Keratinocyte (primary cell): ENCODE measurements around the gene RAB7B. TPM values are rescaled to one million over a fixed set of nuclear protein-coding genes. Genes with fewer than 3 reads are reported as not detected.

Experiments
- DNase-seq: peaks from one replicate; pipeline ENCODE4 v3.0.0-alpha.2; 2011; ENCODE audit warnings: low read depth, missing footprints, low spot score
- FAIRE-seq: peaks from 2 replicates; lab custom pipeline; 2011; peaks lifted over from hg19 to GRCh38; lab: Jason Lieb, UNC
- H2AFZ ChIP-seq: 2 replicates; pipeline ENCODE4 v1.6.0; 2012; ENCODE audit warnings: low read length, control low read depth, inconsistent platforms; ENCODE audit not compliant: control insufficient read depth
- H3K27ac ChIP-seq: 2 replicates; pipeline ENCODE4 v1.5.1; 2011; ENCODE audit warnings: low read length; ENCODE audit not compliant: control insufficient read depth, insufficient read depth
- H3K27me3 ChIP-seq: 3 replicates; pipeline ENCODE4 v1.6.0; 2011; ENCODE audit warnings: low read length; ENCODE audit not compliant: control insufficient read depth, insufficient read depth; ENCODE audit errors: extremely low read depth
- H3K36me3 ChIP-seq, 2 experiments: 2 replicates in 1 of 2; 3 replicates in 1 of 2; pipeline ENCODE4 v1.5.1; 2011; ENCODE audit warnings: low read length in 2 of 2, mild to moderate bottlenecking in 1 of 2; ENCODE audit not compliant: control insufficient read depth in 2 of 2, insufficient read depth in 2 of 2; ENCODE audit errors: extremely low read depth in 1 of 2
- H3K4me1 ChIP-seq: 3 replicates; pipeline ENCODE4 v1.5.1; 2011; ENCODE audit warnings: low read length; ENCODE audit not compliant: control insufficient read depth, insufficient read depth; ENCODE audit errors: extremely low read depth
- H3K4me2 ChIP-seq: 3 replicates; pipeline ENCODE4 v1.6.0; 2011; ENCODE audit warnings: low read depth, low read length; ENCODE audit not compliant: control insufficient read depth, insufficient read depth; ENCODE audit errors: extremely low read depth
- H3K4me3 ChIP-seq, 3 experiments: fragments of 200-600 bp in 1 of 3; sonication (generic) in 1 of 3; 2 replicates in 2 of 3; 3 replicates in 1 of 3; pipeline ENCODE4 v1.5.1; 2011 to 2016; ENCODE audit warnings: low read length in 3 of 3, mild to moderate bottlenecking in 3 of 3, control low read depth in 2 of 3, inconsistent platforms in 1 of 3, low read depth in 1 of 3, mixed read lengths in 1 of 3, mixed run types in 1 of 3, moderate library complexity in 1 of 3; ENCODE audit not compliant: control insufficient read depth in 2 of 3, insufficient read depth in 2 of 3; ENCODE audit errors: extremely low read depth in 1 of 3
- H3K79me2 ChIP-seq: 2 replicates; pipeline ENCODE4 v1.6.0; 2012; ENCODE audit warnings: low read length; ENCODE audit not compliant: control insufficient read depth, insufficient read depth
- H3K9ac ChIP-seq: 3 replicates; pipeline ENCODE4 v1.6.0; 2011; ENCODE audit warnings: low read length; ENCODE audit not compliant: control insufficient read depth, insufficient read depth; ENCODE audit errors: extremely low read depth
- H3K9me1 ChIP-seq: 3 replicates; pipeline ENCODE4 v1.6.0; 2011; ENCODE audit warnings: low read length; ENCODE audit not compliant: control insufficient read depth, insufficient read depth; ENCODE audit errors: extremely low read depth
- H3K9me3 ChIP-seq: 2 replicates; pipeline ENCODE4 v1.5.1; 2012; ENCODE audit warnings: low read depth, low read length; ENCODE audit not compliant: control insufficient read depth
- H4K20me1 ChIP-seq: 3 replicates; pipeline ENCODE4 v1.6.0; 2011; ENCODE audit warnings: low read length; ENCODE audit not compliant: control insufficient read depth, insufficient read depth; ENCODE audit errors: extremely low read depth
- CTCF ChIP-seq, 3 experiments: IDR thresholded peaks in 1 of 3; conservative IDR thresholded peaks in 1 of 3; optimal IDR thresholded peaks in 1 of 3; 2 replicates in 2 of 3; 3 replicates in 1 of 3; pipeline versions ENCODE3 to v1.5.1; 2011; ENCODE audit warnings: low read length in 3 of 3, mild to moderate bottlenecking in 3 of 3, moderate library complexity in 2 of 3, control low read depth in 1 of 3, inconsistent platforms in 1 of 3; ENCODE audit not compliant: insufficient read depth in 2 of 3; ENCODE audit errors: extremely low read depth in 1 of 3
- EZH2 ChIP-seq: IDR thresholded peaks from one replicate; pipeline ENCODE4 v1.6.1; 2012; ENCODE audit warnings: inconsistent platforms, mild to moderate bottlenecking, low read length, moderate library complexity
- dilution Hi-C: fragments of 300-500 bp; cut with MboI; formaldehyde crosslinking; loops from one replicate; pipeline ENCODE4 v1.7.0; 2020; ENCODE audit warnings: low sequenced_read_pairs; ENCODE audit not compliant: extremely low pct_ligation_motif_present
- polyA plus RNA-seq, 5 experiments: library from polyadenylated mRNA; depleted of rRNA in 3 of 5; stranded (reverse) in 3 of 5; stranded (forward) in 1 of 5; unstranded in 1 of 5; fragments of >200 nt; gene quantifications; 1 replicate in 1 of 5; 2 replicates in 3 of 5; 3 replicates in 1 of 5; pipeline versions ENCODE4 v1.2.1 to v1.2.3, GENCODE V29; 2011 to 2012; ENCODE audit warnings: missing spikeins in 2 of 5, low read depth in 1 of 5, low replicate concordance in 1 of 5

Gene RAB7B
- polyA plus RNA-seq, 1 donor (not counting 4 experiments of a cell fraction or from before 2014, with no cell fraction given): 47.8 TPM

- H3K27ac ChIP-seq: no peak overlapping the region
- H3K9me1 ChIP-seq: peaks cover 6% of the 10 kb centered on the region
- no peak overlapping the region for H3K4me3 ChIP-seq
- H3K79me2 ChIP-seq: no peaks in the 10 kb centered on the region
- no peaks in the 10 kb centered on the region for H3K27me3 ChIP-seq
- H3K4me1 ChIP-seq: peaks cover 23% of the 10 kb centered on the region
- no peaks in the 10 kb centered on the region for H4K20me1 ChIP-seq
- TF ChIP-seq EZH2 (no peak), CTCF (optimal IDR thresholded peaks at IDR 0.05 in 1 of 3, IDR thresholded peaks at IDR 0.05 in 1 of 3, conservative IDR thresholded peaks at IDR 0.05 in 1 of 3; ENCODE audit: extremely low read depth in 1 of 3, insufficient read depth in 2 of 3, low read length in 3 of 3) (no peak)
- H2AFZ ChIP-seq: no peak overlapping the region
- dilution Hi-C loops: no loop called here
- peaks cover 8 to 10% of the 10 kb centered on the region in 2 experiments for H3K36me3 ChIP-seq
- DNase-seq: no peak
- H3K9me3 ChIP-seq: no peaks in the 10 kb centered on the region
- no peak overlapping the region for H3K4me2 ChIP-seq
- no peak overlapping the region for H3K9ac ChIP-seq
- FAIRE-seq: no peak
Measured at GRCh38 chr1:205980237-205980870, 22.8 kb downstream of the RAB7B start.

- Histone ChIP-seq H3K4me1 (peaks cover 12% of the 10 kb centered on the region), H3K4me3 (no peak overlapping the region), H3K36me3 (peaks cover 6 to 7% of the 10 kb centered on the region in 2 experiments), H3K9me3 (no peaks in the 10 kb centered on the region), H3K9ac (no peak overlapping the region), H2AFZ (no peak overlapping the region), H3K9me1 (peaks cover 6% of the 10 kb centered on the region), H3K4me2 (no peak overlapping the region), H4K20me1 (no peaks in the 10 kb centered on the region), H3K79me2 (no peaks in the 10 kb centered on the region), H3K27ac (no peak overlapping the region), H3K27me3 (no peaks in the 10 kb centered on the region)
- dilution Hi-C loops: no loop called here
- TF ChIP-seq EZH2 (no peak), CTCF (optimal IDR thresholded peaks at IDR 0.05 in 1 of 3, IDR thresholded peaks at IDR 0.05 in 1 of 3, conservative IDR thresholded peaks at IDR 0.05 in 1 of 3; ENCODE audit: extremely low read depth in 1 of 3, insufficient read depth in 2 of 3, low read length in 3 of 3) (no peak)
- DNase-seq (no peak), FAIRE-seq (no peak)
Measured at GRCh38 chr1:205979301-205979700, 23.9 kb downstream of the RAB7B start.
